ENCODE data around the gene CREB3L2. TPM values are rescaled to one million over a fixed set of nuclear protein-coding genes. Genes with fewer than 3 reads are reported as not detected.

Gene CREB3L2
- polyA plus RNA-seq, 3 donors: 6.9 to 12.9 (median 11.9) TPM

DNA sequence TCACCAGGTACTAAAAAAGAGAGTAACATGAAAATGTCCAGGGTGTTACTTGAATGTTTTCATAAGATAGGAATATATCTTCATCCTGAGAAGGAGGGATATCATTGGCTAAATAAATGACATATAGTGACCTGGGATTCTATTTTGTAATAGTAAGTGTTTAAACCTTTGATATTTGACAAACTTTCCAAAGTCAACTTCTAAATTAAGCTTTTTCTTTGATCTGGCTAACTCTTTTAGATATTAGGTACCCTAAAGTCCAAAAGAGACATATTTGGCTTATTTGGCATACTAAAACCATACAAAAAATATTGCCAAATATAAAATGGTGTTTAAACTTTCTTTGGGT lies 22.4 kb upstream of the CREB3L2 start:
- H3K4me3 Mint-ChIP-seq: no peak overlapping the region
- peaks cover 12 to 13% of the 10 kb centered on the region in 2 donors for H3K4me1 ChIP-seq (ENCODE audit: control insufficient read depth in 1 of 2, insufficient read depth in 2 of 2, low read length in 2 of 2)

DNA sequence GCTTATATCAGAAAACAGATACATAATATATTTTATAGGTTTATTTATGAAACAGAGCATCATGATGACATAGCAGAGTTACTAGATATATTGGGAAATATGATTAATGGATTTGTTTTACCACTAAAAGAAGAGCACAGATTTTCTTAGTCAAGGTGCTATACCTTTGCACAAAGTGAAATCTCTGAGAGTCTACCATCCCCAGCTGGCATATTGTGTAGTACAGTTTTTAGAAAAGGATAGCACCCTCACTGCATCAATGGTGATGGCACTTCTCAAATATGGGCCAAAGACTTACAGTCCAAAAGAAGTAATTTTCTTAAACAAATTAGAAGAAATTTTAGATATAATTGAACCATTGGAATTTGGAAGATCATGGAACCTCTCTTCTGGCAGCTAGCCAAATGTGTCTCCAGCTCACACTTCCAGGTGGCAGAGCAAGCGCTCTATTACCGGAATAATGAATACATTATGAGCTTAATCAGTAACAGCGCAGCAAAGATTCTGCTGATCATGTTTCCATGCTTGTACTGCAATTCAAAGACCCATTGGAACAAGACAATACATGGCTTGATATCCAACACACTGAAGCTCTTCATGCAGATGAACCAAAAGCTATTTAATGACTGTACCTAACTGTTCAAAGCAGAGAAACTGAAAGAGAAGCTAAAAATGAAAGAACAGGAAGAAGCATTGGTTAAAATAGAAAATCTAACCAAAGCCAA lies 21.9 kb upstream of the CREB3L2 start:
- H3K4me3 Mint-ChIP-seq: no peak overlapping the region
- 94% methylated on average over 3 of the region's 3 CpGs for WGBS (ENCODE audit: insufficient coverage)
- TF ChIP-seq, protein P1, sequence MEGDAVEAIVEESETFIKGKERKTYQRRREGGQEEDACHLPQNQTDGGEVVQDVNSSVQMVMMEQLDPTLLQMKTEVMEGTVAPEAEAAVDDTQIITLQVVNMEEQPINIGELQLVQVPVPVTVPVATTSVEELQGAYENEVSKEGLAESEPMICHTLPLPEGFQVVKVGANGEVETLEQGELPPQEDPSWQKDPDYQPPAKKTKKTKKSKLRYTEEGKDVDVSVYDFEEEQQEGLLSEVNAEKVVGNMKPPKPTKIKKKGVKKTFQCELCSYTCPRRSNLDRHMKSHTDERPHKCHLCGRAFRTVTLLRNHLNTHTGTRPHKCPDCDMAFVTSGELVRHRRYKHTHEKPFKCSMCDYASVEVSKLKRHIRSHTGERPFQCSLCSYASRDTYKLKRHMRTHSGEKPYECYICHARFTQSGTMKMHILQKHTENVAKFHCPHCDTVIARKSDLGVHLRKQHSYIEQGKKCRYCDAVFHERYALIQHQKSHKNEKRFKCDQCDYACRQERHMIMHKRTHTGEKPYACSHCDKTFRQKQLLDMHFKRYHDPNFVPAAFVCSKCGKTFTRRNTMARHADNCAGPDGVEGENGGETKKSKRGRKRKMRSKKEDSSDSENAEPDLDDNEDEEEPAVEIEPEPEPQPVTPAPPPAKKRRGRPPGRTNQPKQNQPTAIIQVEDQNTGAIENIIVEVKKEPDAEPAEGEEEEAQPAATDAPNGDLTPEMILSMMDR (IDR thresholded peaks at IDR 0.05): no peak
- Histone ChIP-seq H3K79me2 (ENCODE audit: insufficient read depth, low read length) (no peaks in the 10 kb centered on the region), H3K4me3 (replicated peaks in 1 of 3; ENCODE audit: low read depth in 2 of 3, low read length in 3 of 3) (no peak overlapping the region), H4K20me1 (ENCODE audit: insufficient read depth, low read length) (no peaks in the 10 kb centered on the region), H3K9me3 (replicated peaks in 1 of 2; ENCODE audit: control insufficient read depth in 1 of 2, insufficient read depth in 1 of 2, low read length in 2 of 2) (peaks cover 0 to 3% of the 10 kb centered on the region in 2 donors), H3K27ac (ENCODE audit: low read depth in 1 of 2, low read length in 2 of 2) (no peak overlapping the region), H3K4me1 (ENCODE audit: control insufficient read depth in 1 of 2, insufficient read depth in 2 of 2, low read length in 2 of 2) (peaks cover 11 to 13% of the 10 kb centered on the region in 2 donors), H3K27me3 (ENCODE audit: control insufficient read depth in 2 of 2, insufficient read depth in 2 of 2, low read length in 2 of 2) (no peaks in the 10 kb centered on the region), H3K4me2 (replicated peaks; ENCODE audit: extremely low read depth, low read length, poor library complexity, severe bottlenecking) (no peak overlapping the region), H2AFZ (ENCODE audit: insufficient read depth, low read depth, low read length, poor library complexity, severe bottlenecking) (no peak overlapping the region), H3K9ac (ENCODE audit: insufficient read depth, low read length, poor library complexity, severe bottlenecking) (no peak overlapping the region), H3K36me3 (replicated peaks in 1 of 2; ENCODE audit: control insufficient read depth in 1 of 2, insufficient read depth in 2 of 2, low read length in 2 of 2) (no peaks in the 10 kb centered on the region)
- H3K9me3 Mint-ChIP-seq: peaks cover 0 to 5% (median 3%) of the 10 kb centered on the region in 7 donors
- intact Hi-C loops (cut with micrococcal nuclease): no loop called here
- DNase-seq: no peak
- peaks cover 9% of the 10 kb centered on the region for H3K4me1 Mint-ChIP-seq
- H3K27me3 Mint-ChIP-seq (ENCODE audit: low read depth in 3 of 3): peaks cover 0 to 4% (median 2%) of the 10 kb centered on the region in 3 donors
- no peaks in the 10 kb centered on the region for H3K36me3 Mint-ChIP-seq
- no peak overlapping the region for H3K27ac Mint-ChIP-seq

More for the DNA sequence above, 22.4 kb upstream of the CREB3L2 start:
- H3K4me3 ChIP-seq (replicated peaks in 1 of 3; ENCODE audit: low read depth in 2 of 3, low read length in 3 of 3): no peak overlapping the region
- H3K4me1 Mint-ChIP-seq: peaks cover 10% of the 10 kb centered on the region
- no peaks in the 10 kb centered on the region for H3K79me2 ChIP-seq (ENCODE audit: insufficient read depth, low read length)
- no peak overlapping the region for H3K9ac ChIP-seq (ENCODE audit: insufficient read depth, low read length, poor library complexity, severe bottlenecking)
- no peak overlapping the region for H3K27ac Mint-ChIP-seq
- H3K36me3 ChIP-seq (replicated peaks in 1 of 2; ENCODE audit: control insufficient read depth in 1 of 2, insufficient read depth in 2 of 2, low read length in 2 of 2): no peaks in the 10 kb centered on the region
- H3K27ac ChIP-seq (ENCODE audit: low read depth in 1 of 2, low read length in 2 of 2): no peak overlapping the region
- H3K9me3 Mint-ChIP-seq: peaks cover 0 to 5% (median 3%) of the 10 kb centered on the region in 7 donors
- no peaks in the 10 kb centered on the region for H3K36me3 Mint-ChIP-seq
- no peaks in the 10 kb centered on the region for H4K20me1 ChIP-seq (ENCODE audit: insufficient read depth, low read length)
- H2AFZ ChIP-seq (ENCODE audit: insufficient read depth, low read depth, low read length, poor library complexity, severe bottlenecking): no peak overlapping the region
- H3K27me3 ChIP-seq (ENCODE audit: control insufficient read depth in 2 of 2, insufficient read depth in 2 of 2, low read length in 2 of 2): no peaks in the 10 kb centered on the region
- H3K4me2 ChIP-seq (replicated peaks; ENCODE audit: extremely low read depth, low read length, poor library complexity, severe bottlenecking): no peak overlapping the region
- TF ChIP-seq, protein P1 (IDR thresholded peaks at IDR 0.05): no peak
- intact Hi-C loops (cut with micrococcal nuclease): no loop called here
- peaks cover 0 to 4% (median 2%) of the 10 kb centered on the region in 3 donors for H3K27me3 Mint-ChIP-seq (ENCODE audit: low read depth in 3 of 3)
- no peak for DNase-seq
- peaks cover 0 to 3% of the 10 kb centered on the region in 2 donors for H3K9me3 ChIP-seq (replicated peaks in 1 of 2; ENCODE audit: control insufficient read depth in 1 of 2, insufficient read depth in 1 of 2, low read length in 2 of 2)

Data from CD14-positive monocyte (primary cell).